Fibroblast of upper back skin (primary cell): ENCODE measurements around the gene RAB40AL.
"Not testable (repeated sequence)": the region's sequence is repeated elsewhere in the genome, so short reads cannot be mapped to it uniquely, and the experiment has no call there.

Experiments
- DNase-seq: peaks from one replicate; pipeline ENCODE4 v3.0.0-alpha.2; 2013

RAB40AL gene

GRCh38 chrX:102936972-102937371 lies at the start of gene RAB40AL:
TSS of gene RAB40AL (plus strand) at chrX:102937272. CDS start at chrX:102937319, 47 bp downstream.
- not testable (repeated sequence) for DNase-seq

GRCh38 chrX:102887687-102888086 lies 49.4 kb upstream of the RAB40AL start:
- DNase-seq: no peak

GRCh38 chrX:102892103-102892502 lies 45.0 kb upstream of the RAB40AL start:
- DNase-seq: peak; percentile 46

- peak; percentile 75 for DNase-seq
Observed at GRCh38 chrX:102899940-102900916, 36.8 kb upstream of the RAB40AL start.

GRCh38 chrX:102902355-102902754 lies 34.7 kb upstream of the RAB40AL start:
- DNase-seq: no peak

- DNase-seq: peak; percentile 23
Observed at GRCh38 chrX:102930990-102931756, 5.9 kb upstream of the RAB40AL start.

GRCh38 chrX:102934624-102935023 lies 2.4 kb upstream of the RAB40AL start:
- DNase-seq: peak; percentile 16

- peak; percentile 38 for DNase-seq
Observed at GRCh38 chrX:102950908-102951866, 14.1 kb downstream of the RAB40AL start.

GRCh38 chrX:102957751-102958150 lies 20.7 kb downstream of the RAB40AL start:
- DNase-seq: no peak

- DNase-seq: no peak
Observed at GRCh38 chrX:102958794-102959193, 21.7 kb downstream of the RAB40AL start.

- peak; percentile 44 for DNase-seq
Observed at GRCh38 chrX:102959471-102959870, 22.4 kb downstream of the RAB40AL start.

- no peak for DNase-seq
Observed at GRCh38 chrX:102963955-102964354, 26.9 kb downstream of the RAB40AL start.

GRCh38 chrX:102964940-102965339 lies 27.9 kb downstream of the RAB40AL start:
- no peak for DNase-seq

GRCh38 chrX:102966701-102967100 lies 29.6 kb downstream of the RAB40AL start:
- peak; percentile 43 for DNase-seq

- DNase-seq: no peak
Observed at GRCh38 chrX:102968216-102968615, 31.1 kb downstream of the RAB40AL start.

GRCh38 chrX:102971536-102971935 lies 34.5 kb downstream of the RAB40AL start:
- DNase-seq: not testable (repeated sequence)

- DNase-seq: peak; percentile 19
Observed at GRCh38 chrX:102975016-102975415, 37.9 kb downstream of the RAB40AL start.

- peak; percentile 47 for DNase-seq
Observed at GRCh38 chrX:102976286-102976685, 39.2 kb downstream of the RAB40AL start.

GRCh38 chrX:102976793-102977495 lies 39.9 kb downstream of the RAB40AL start:
- DNase-seq: peak; percentile 51

GRCh38 chrX:102978594-102978993 lies 41.5 kb downstream of the RAB40AL start:
- DNase-seq: no peak

- no peak for DNase-seq
Observed at GRCh38 chrX:102979536-102979935, 42.5 kb downstream of the RAB40AL start.

GRCh38 chrX:102983205-102983604 lies 46.1 kb downstream of the RAB40AL start:
- no peak for DNase-seq
